Measurements from ENCODE around the gene OTULIN. TPM values are rescaled to one million over a fixed set of nuclear protein-coding genes. Genes with fewer than 3 reads are reported as not detected.

Gene OTULIN
- total RNA-seq, 2 experiments from 2014 or later = 28.7 to 45.6 TPM

- H3K79me2 ChIP-seq (ENCODE audit: insufficient read depth, low read depth, low read length) = no peaks in the 10 kb centered on the region
- DNase-seq (ENCODE audit: low spot score) = no peak
- no peaks in the 10 kb centered on the region for H3K9me2 ChIP-seq (ENCODE audit: insufficient read depth, low read length)
- H3K27ac ChIP-seq (ENCODE audit: low read depth, low read length, poor library complexity, severe bottlenecking) = no peak overlapping the region
- TF ChIP-seq, protein P1, sequence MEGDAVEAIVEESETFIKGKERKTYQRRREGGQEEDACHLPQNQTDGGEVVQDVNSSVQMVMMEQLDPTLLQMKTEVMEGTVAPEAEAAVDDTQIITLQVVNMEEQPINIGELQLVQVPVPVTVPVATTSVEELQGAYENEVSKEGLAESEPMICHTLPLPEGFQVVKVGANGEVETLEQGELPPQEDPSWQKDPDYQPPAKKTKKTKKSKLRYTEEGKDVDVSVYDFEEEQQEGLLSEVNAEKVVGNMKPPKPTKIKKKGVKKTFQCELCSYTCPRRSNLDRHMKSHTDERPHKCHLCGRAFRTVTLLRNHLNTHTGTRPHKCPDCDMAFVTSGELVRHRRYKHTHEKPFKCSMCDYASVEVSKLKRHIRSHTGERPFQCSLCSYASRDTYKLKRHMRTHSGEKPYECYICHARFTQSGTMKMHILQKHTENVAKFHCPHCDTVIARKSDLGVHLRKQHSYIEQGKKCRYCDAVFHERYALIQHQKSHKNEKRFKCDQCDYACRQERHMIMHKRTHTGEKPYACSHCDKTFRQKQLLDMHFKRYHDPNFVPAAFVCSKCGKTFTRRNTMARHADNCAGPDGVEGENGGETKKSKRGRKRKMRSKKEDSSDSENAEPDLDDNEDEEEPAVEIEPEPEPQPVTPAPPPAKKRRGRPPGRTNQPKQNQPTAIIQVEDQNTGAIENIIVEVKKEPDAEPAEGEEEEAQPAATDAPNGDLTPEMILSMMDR (conservative IDR thresholded peaks at IDR 0.05; ENCODE audit: low read length) = no peak
- TF ChIP-seq EZH2phosphoT487 (IDR thresholded peaks at IDR 0.05; ENCODE audit: borderline replicate concordance, low read depth, low read length) = no peak
- no peak overlapping the region for H2AFZ ChIP-seq (ENCODE audit: low read length)
- H3K4me2 ChIP-seq (ENCODE audit: low read length) = no peak overlapping the region
- intact Hi-C loops (cut with micrococcal nuclease; ENCODE audit: unreplicated experiment) = no loop called here
- ChIA-PET CTCF (ENCODE audit: unreplicated experiment) (no interaction called here), POLR2A (no interaction called here)
- H3K9me3 ChIP-seq (ENCODE audit: low read length) = no peaks in the 10 kb centered on the region
- BruUV-seq (replicated peaks) = no TSS peak
- H3K4me3 ChIP-seq (ENCODE audit: low read depth, low read length, poor library complexity, severe bottlenecking) = no peak overlapping the region
- peaks cover 12% of the 10 kb centered on the region; the same call in 1 of the 2 replicates for H3K36me3 ChIP-seq (ENCODE audit: insufficient read depth, low read length)
- no peaks in the 10 kb centered on the region for H4K20me1 ChIP-seq (ENCODE audit: insufficient read depth, low read length)
- no peaks in the 10 kb centered on the region for H3K4me1 ChIP-seq (ENCODE audit: insufficient read depth, low read length, poor library complexity, severe bottlenecking)
Observed at GRCh38 chr5:14723701-14724132, 59.2 kb downstream of the OTULIN start.

DNA sequence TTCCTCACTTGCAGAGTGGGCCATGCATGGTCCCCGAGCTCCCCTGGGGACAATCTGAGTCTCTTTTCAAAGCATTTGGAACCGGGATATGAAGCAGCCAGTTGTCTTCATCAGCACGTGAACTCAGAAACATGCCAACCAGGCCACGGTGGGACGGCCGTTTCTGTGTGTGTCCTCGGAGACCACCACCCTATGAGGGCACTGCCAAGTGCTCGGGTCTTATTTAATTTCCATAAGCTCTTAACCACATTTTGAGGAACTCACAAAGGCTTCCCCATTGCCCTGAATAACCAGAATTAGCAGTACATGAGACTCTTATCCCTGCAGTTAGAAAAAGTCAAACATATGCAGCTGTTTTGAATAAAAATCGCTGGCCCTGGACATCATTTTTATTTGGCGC lies 60.1 kb downstream of the OTULIN start:
- H3K4me1 ChIP-seq (ENCODE audit: insufficient read depth, low read length, poor library complexity, severe bottlenecking) = no peaks in the 10 kb centered on the region
- no peaks in the 10 kb centered on the region for H4K20me1 ChIP-seq (ENCODE audit: insufficient read depth, low read length)
- no peak for DNase-seq (ENCODE audit: low spot score)
- no peak overlapping the region for H3K4me3 ChIP-seq (ENCODE audit: low read depth, low read length, poor library complexity, severe bottlenecking)
- intact Hi-C loops (cut with micrococcal nuclease; ENCODE audit: unreplicated experiment) = no loop called here
- BruUV-seq (replicated peaks) = no TSS peak
- no peak overlapping the region for H3K27ac ChIP-seq (ENCODE audit: low read depth, low read length, poor library complexity, severe bottlenecking)
- H3K9me2 ChIP-seq (ENCODE audit: insufficient read depth, low read length) = no peaks in the 10 kb centered on the region
- H3K79me2 ChIP-seq (ENCODE audit: insufficient read depth, low read depth, low read length) = no peaks in the 10 kb centered on the region
- no peaks in the 10 kb centered on the region for H3K9me3 ChIP-seq (ENCODE audit: low read length)
- H2AFZ ChIP-seq (ENCODE audit: low read length) = no peak overlapping the region
- peaks cover 12% of the 10 kb centered on the region; the same call in 1 of the 2 replicates for H3K36me3 ChIP-seq (ENCODE audit: insufficient read depth, low read length)
- no peak overlapping the region for H3K4me2 ChIP-seq (ENCODE audit: low read length)
- ChIA-PET CTCF (ENCODE audit: unreplicated experiment) (no interaction called here), POLR2A (interaction anchor here (0.5 to 1.1 kb wide), 3 partner anchors 41 to 153 kb away, joined by 3 to 4 read pairs (median 3); no protein-coding TSS in a partner anchor)
- TF ChIP-seq, protein P1 (conservative IDR thresholded peaks at IDR 0.05; ENCODE audit: low read length) = no peak
- no peak for TF ChIP-seq EZH2phosphoT487 (IDR thresholded peaks at IDR 0.05; ENCODE audit: borderline replicate concordance, low read depth, low read length)

DNA sequence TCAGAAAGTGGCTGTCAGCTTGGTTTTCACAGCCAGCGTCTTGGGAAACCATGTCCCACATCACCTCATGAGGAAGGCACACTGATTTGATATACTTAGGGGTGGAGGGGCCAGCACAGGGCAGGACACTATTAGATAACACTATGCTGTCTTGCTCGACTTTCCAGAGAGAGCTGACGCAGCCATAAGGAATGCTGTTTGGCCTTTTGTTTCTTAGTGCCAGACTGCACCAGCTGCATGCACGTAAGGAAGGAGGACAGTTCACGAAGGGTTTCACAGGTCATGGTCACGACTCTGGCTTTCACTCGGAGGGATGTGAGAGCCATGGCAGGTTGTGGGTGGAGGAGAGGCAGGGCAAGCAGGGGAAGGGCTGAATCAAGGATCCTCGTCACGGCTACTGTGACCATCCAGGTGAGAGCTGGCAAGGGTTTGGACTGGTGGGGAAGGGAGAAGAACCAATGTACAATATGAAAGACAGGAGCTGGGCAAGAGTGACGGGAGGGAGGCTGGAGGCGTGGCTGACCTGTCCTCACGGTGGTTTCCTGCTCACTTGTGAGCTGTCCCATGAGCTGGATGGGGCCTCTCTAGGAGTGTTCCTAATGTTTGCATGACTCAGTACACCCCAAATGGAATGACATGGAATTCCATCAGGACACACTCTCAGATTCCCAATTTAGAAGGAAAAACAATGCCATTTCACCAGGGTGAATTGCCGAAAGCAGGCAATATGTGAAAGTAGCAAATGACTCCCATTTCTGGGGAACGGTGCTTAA lies 61.7 kb downstream of the OTULIN start:
- H3K36me3 ChIP-seq (ENCODE audit: insufficient read depth, low read length) = peaks cover 12% of the 10 kb centered on the region; the same call in 1 of the 2 replicates
- no peaks in the 10 kb centered on the region for H4K20me1 ChIP-seq (ENCODE audit: insufficient read depth, low read length)
- no peaks in the 10 kb centered on the region for H3K9me2 ChIP-seq (ENCODE audit: insufficient read depth, low read length)
- no peaks in the 10 kb centered on the region for H3K4me1 ChIP-seq (ENCODE audit: insufficient read depth, low read length, poor library complexity, severe bottlenecking)
- ChIA-PET CTCF (ENCODE audit: unreplicated experiment) (interaction anchor here (1.0 to 1.4 kb wide), 3 partner anchors 36 to 144 kb away, joined by 3 read pairs; no protein-coding TSS in a partner anchor), POLR2A (interaction anchor here (0.7 to 1.1 kb wide), 2 partner anchors 71 to 147 kb away, joined by 3 read pairs; no protein-coding TSS in a partner anchor)
- H3K9me3 ChIP-seq (ENCODE audit: low read length) = no peaks in the 10 kb centered on the region
- no peak overlapping the region for H3K4me3 ChIP-seq (ENCODE audit: low read depth, low read length, poor library complexity, severe bottlenecking)
- H3K79me2 ChIP-seq (ENCODE audit: insufficient read depth, low read depth, low read length) = no peaks in the 10 kb centered on the region
- TF ChIP-seq EZH2phosphoT487 (IDR thresholded peaks at IDR 0.05; ENCODE audit: borderline replicate concordance, low read depth, low read length) = no peak
- TF ChIP-seq, protein P1 (conservative IDR thresholded peaks at IDR 0.05; ENCODE audit: low read length) = no peak
- H3K4me2 ChIP-seq (ENCODE audit: low read length) = no peak overlapping the region
- no peak overlapping the region for H3K27ac ChIP-seq (ENCODE audit: low read depth, low read length, poor library complexity, severe bottlenecking)
- DNase-seq (ENCODE audit: low spot score) = no peak
- no peak overlapping the region for H2AFZ ChIP-seq (ENCODE audit: low read length)
- intact Hi-C loops (cut with micrococcal nuclease; ENCODE audit: unreplicated experiment) = no loop called here
- BruUV-seq (replicated peaks) = no TSS peak
